Measurements from ENCODE around the gene RYR1.
"Not testable (repeated sequence)": the region's sequence is repeated elsewhere in the genome, so short reads cannot be mapped to it uniquely, and the experiment has no call there.

The RYR1 gene

GRCh38 chr19:38517980-38518379 lies 84.5 kb downstream of the RYR1 start:
- not testable (repeated sequence) for DNase-seq

DNA sequence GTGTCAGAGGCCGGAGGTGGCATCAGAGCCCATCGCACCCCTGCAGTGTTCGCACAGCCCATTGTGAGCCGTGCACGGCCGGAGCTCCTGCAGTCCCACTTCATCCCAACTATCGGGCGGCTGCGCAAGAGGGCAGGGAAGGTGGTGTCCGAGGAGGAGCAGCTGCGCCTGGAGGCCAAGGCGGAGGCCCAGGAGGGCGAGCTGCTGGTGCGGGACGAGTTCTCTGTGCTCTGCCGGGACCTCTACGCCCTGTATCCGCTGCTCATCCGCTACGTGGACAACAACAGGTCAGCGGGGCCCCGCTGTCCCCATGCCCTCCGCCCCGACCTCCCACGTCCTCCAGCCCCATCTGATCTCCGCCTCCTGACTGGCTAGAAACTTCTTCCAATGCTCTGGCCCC lies 85.7 kb downstream of the RYR1 start:
- DNase-seq = no peak

DNA sequence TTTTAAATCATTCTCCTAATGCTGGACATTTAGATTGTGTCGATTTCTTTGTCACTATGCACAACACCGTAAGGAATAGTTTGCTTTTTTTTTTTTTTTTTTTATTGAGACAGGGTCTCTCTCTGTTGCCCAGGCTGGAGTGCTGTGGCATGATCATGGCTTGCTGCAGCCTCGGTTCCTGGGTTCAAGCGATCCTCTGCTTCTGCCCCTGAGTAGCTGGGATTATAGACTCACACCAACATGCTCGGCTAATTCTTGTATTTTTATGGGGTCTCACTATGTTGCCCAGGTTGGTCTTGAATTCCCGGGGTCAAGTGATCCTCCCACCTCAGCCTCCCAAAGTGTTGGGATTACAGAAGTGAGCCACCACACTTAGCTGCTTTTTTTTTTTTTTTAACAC lies 86.5 kb downstream of the RYR1 start:
- no peak for DNase-seq

DNA sequence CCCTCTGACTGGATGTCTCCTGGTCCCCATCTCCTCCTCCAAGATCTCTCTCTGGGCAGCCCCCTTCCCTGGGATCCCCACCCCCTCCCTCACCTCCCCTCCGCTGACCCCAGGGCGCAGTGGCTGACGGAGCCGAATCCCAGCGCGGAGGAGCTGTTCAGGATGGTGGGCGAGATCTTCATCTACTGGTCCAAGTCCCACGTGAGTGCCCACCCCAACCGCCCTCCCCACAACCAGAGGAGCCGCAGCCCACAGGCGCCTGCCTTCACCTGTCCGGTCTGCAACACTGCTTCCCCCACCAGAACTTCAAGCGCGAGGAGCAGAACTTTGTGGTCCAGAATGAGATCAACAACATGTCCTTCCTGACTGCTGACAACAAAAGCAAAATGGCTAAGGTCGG lies 89.4 kb downstream of the RYR1 start:
- no peak for DNase-seq

- no peak for DNase-seq
Measured at GRCh38 chr19:38523319-38523718, 89.8 kb downstream of the RYR1 start.

DNA sequence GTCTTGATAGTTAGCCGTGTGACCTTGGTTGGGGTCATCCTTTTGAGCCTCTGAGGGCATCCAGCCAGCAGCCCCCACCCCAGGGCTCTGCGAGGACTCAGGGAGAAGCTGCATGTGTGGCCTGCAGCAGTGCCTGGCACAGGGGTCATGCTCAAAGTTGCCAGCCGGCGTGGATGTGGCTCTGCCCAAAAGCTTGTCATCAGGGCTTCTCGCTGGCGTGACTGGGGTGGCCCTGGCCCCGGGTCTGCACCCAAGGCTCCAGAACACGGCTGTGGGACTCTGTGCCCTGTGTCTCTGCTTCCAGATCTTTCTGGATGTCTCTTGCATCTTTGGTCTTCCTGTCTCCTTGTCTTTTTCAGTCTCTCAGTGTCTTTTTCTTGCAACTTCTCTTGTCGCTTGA lies 90.9 kb downstream of the RYR1 start:
- DNase-seq = no peak

GRCh38 chr19:38524994-38525634 lies 91.6 kb downstream of the RYR1 start:
- no peak for DNase-seq

- no peak for DNase-seq
Measured at GRCh38 chr19:38526430-38526829, 92.9 kb downstream of the RYR1 start.

DNA sequence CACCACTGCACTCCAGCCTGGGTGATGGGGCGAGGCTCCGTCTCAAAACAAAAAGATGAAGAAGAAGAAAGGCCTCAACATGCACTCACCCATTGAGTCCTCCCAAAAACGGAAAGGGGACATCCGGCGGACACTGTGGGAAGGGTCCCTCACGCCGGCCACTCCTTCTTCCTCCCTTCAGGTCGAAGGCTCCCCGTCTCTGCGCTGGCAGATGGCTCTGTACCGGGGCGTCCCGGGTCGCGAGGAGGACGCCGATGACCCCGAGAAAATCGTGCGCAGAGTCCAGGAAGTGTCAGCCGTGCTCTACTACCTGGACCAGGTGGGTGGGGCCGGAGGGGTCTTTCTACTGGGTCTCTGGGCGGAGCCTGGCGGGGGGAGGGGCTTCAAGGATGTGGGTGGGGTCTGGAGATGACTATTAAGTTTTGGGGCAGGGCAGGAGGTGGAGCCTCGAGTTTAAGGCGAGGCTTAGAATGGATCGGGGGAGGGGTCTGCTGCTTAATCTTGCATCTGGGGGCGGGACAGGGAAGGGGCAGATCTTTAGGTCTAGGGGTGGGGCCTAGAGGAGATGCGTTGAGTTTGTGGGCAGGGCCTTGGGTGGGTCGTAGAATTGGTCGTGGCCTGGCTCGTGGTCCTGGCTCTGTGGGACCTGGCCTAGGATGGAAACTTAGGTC lies 94.1 kb downstream of the RYR1 start:
- no peak for DNase-seq

GRCh38 chr19:38528213-38528755 lies 94.8 kb downstream of the RYR1 start:
- DNase-seq = no peak

- no peak for DNase-seq
Measured at GRCh38 chr19:38528931-38529330, 95.4 kb downstream of the RYR1 start.

- DNase-seq = no peak
Measured at GRCh38 chr19:38531515-38531914, 98.0 kb downstream of the RYR1 start.

- DNase-seq = no peak
Measured at GRCh38 chr19:38532939-38533338, 99.4 kb downstream of the RYR1 start.

- no peak for DNase-seq
Measured at GRCh38 chr19:38534574-38534973, 101.1 kb downstream of the RYR1 start.

DNA sequence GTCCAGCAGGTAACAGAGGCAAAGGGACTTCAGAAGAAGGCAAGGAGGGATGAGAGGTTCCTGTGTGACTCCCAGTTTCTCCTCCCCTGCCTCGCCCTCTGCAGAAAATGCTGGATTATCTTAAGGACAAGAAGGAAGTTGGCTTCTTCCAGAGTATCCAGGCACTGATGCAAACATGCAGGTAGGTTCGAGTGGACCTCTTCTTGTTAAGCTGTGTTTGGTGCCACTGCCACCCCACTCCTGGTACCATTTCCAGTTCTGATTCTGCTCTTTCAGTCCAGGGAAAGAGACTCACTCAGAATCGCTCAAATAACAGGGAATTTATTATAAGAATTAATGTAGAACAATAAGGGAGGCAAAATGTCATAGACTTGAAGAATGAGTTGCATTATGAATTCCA lies 101.7 kb downstream of the RYR1 start:
- no peak for DNase-seq

GRCh38 chr19:38537071-38537936 lies 103.8 kb downstream of the RYR1 start:
- DNase-seq = no peak

GRCh38 chr19:38538386-38538785 lies 104.9 kb downstream of the RYR1 start:
- DNase-seq = no peak

DNA sequence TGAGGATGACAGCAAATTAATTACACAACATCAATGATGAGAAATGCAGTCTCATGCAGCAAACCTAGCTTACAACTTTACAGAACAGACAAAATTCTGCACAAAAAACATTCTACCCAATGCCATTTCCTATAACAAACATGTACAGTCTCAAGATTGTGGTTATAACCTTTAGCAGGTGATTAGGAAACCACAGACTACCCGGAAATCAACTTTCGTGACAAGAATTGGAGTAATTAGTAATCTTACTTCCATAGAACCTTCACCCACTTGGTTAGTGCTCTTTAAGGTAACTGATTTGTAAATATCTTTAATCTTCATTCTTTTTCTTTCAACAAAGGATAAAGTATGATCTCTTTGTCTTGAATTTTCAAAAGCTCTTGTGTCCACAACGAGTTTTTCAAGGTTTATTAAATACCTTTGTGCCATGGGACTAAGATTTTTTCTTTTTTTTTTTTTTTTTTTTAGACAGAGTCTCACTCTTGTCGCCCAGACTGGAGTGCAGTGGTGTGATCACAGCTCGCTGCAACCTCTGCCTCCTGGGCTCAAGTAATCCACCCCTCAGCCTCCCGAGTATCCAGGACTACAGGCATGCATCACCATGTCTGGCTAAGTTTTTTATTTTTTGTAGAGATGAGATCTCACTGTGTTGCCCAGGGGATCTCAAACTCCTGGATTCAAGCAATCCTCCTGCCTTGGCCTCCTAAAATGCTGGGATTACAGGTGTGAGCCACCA lies 105.5 kb downstream of the RYR1 start:
- DNase-seq = no peak

- no peak for DNase-seq
Measured at GRCh38 chr19:38539751-38540150, 106.3 kb downstream of the RYR1 start.

- no peak for DNase-seq
Measured at GRCh38 chr19:38542040-38542439, 108.5 kb downstream of the RYR1 start.

GRCh38 chr19:38543286-38543806 lies 109.9 kb downstream of the RYR1 start:
- DNase-seq = no peak

DNA sequence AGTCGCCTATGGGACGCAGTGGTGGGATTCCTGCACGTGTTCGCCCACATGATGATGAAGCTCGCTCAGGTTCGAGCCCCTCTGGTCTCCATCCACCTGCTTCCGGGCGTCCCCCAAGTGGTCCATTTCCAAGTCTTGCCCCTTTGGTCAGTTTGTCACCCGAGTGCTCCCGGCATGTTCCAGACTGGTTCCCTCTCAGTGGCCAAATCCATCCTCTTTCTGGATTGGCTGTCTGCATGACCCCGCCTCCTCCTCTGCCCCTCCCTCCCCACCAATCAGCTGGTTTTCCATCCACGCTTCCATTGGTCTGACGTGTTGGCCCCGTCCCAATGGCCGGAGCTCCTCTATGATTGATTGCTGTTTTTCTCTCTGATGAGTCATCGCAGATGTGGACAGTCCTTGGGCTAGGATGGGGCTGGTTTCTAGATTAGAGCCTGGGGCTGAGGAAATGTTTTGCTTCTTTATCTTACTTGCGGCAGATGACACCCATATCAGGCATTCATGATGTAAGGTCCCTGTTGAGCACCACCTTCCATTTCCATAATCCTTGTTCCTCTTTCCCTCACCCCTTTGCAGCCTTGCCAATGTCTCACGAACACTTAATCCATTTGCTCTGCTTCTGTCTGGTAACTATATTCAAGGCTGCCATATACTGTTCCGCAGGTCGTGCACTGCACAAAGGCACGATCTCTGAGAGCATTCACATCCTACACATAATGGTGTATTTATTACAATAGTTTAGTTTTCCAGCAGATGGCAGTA lies 110.5 kb downstream of the RYR1 start:
- no peak for DNase-seq

All from KG1 (cell line).